GM18951 (cell line): ENCODE measurements around the gene ABL1.

Source experiments
- POLR2A ChIP-seq: IDR thresholded peaks from 4 replicates; pipeline ENCODE4 v1.6.1; 2011; ENCODE audit warnings: mild to moderate bottlenecking; ENCODE audit not compliant: insufficient read length, insufficient read depth; ENCODE audit errors: extremely low read depth
- in situ Hi-C: fragments of 300-500 bp; cut with MboI; formaldehyde crosslinking; loops from one replicate; pipeline ENCODE4 v1.12.0; 2022; ENCODE audit warnings: low sequenced_read_pairs, mixed read lengths, inconsistent platforms; ENCODE audit not compliant: unreplicated experiment

Gene ABL1

GRCh38 chr9:130835441-130836298 is 616 bp downstream of the ABL1 start:
- in situ Hi-C loops, result no loop called here
- TF ChIP-seq POLR2A, result peak; percentile 13

DNA sequence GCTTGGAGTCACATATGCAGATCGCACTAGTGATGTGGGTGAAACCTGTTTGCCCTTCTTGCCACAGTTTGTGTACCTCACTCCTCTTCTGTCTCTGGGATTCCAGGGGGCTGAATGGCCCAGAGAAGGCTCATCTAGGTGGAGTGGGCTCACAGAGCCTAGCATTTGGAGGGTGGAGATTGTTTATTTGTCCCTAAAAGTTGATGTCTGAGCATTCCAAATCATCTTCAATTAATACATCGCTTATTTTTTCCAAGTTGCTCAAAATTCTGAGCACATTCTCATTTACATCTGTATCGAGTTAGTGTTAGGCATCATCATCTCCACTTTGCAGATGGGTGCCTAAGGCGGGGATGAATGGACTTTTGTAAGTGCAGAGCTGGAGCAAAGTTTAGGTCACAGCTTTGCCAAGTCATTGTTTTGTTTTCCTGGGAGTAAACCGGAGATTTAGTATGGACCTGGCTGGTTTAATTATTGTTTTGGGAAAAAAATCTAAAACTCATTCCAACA is 2.0 kb downstream of the ABL1 start:
- in situ Hi-C loops, result no loop called here
- no peak for TF ChIP-seq POLR2A

DNA sequence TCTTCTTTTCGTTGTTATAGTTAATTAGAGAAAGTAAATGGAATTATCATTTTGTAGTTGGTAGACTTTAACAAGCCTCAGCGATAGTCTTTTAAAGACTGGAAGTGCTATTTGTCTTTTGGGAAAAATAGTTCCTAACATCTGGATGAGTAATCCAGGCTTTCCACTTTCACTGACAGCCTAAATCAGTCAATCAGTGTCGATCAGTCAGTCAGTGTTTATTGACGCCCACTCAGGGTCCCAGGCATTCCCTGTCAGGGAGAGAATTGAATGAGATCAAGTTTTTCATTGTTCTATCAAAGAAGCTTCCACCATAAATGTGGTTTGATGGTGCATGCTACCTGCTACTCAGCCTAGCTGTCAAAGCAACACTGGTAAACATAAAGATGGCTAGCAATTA is 2.6 kb downstream of the ABL1 start:
- no peak for TF ChIP-seq POLR2A
- in situ Hi-C loops, result no loop called here

GRCh38 chr9:130839132-130840111 is 4.4 kb downstream of the ABL1 start:
- no peak for TF ChIP-seq POLR2A
- in situ Hi-C loops, result loop anchor here (10.0 kb wide), 1 partner anchor 65 kb away; no protein-coding TSS in a partner anchor

DNA sequence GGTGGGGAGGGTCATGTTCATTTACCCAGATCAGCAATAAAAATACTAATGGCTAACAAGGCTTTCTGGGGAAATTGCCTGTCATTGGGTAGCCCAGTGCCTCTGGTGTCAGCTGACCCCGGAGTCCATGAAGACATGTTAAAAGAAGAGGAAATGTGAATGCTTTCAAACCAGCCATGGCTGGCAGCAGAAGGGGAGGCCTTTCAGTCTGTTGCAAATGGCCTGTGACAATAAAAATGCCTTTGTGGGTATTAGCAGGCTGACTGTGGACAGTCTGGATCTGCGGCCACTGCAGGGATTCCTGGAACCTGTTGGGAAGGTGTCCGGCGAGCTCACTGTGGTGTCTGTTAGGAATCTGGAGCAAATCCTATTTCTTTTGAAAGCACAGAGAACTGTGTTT is 7.5 kb downstream of the ABL1 start:
- in situ Hi-C loops, result loop anchor here (10.0 kb wide), 1 partner anchor 68 kb away; no protein-coding TSS in a partner anchor
- TF ChIP-seq POLR2A, result no peak

GRCh38 chr9:130843049-130843908 is 8.2 kb downstream of the ABL1 start:
- no peak for TF ChIP-seq POLR2A
- in situ Hi-C loops, result loop anchor here (10.0 kb wide), 1 partner anchor 68 kb away; no protein-coding TSS in a partner anchor

DNA sequence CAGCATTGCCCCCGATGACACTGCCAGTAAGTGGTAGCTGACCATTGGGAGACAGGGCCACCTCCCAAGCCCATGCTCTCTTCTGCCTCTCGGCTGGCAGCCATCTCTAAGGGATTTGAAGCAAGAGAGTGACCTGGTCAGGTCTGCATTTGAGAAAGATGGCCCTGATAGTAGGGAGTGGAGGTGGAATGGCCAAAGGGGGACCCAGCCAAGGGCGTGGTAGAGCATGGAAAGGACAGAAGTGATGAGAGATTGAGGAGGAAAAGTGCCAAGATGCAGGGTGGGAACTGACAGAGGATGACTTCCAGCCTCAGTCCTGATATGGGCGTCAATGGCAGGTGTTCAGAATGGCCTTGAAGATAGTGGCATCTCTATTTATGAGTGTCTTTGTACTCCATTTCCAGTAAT is 9.0 kb downstream of the ABL1 start:
- in situ Hi-C loops, result loop anchor here (10.0 kb wide), 1 partner anchor 69 kb away; no protein-coding TSS in a partner anchor
- TF ChIP-seq POLR2A, result no peak

- TF ChIP-seq POLR2A, result no peak
- in situ Hi-C loops, result loop anchor here (10.0 kb wide), 1 partner anchor 70 kb away; no protein-coding TSS in a partner anchor
Observed at GRCh38 chr9:130845254-130845653, 10.2 kb downstream of the ABL1 start.

DNA sequence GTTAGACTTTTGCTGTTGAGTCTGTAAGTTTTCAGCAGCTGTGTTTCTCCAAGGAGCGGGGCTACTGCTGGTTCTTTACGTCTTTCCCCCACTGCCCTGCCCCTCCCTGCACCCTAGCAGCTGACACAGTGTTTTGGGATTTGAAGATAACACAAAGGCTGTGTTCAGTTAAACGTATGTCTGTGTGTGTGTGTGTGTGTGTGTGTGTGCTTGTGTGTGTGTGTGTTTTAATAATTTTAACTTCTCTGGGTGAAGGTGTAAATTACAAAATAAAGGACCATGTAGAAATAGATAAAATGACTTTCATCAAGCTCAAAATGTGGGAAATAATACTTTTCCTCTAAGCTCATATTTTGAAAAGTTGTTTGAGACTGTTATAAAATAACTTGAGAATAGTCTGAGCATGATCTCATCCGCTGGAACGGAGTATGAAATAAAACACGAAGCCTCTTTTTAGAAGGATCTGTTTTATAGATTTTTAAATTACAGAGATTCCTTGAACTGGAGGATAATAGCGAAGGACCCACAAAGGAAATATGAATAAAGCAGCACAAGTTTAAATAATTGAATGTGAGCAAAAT is 10.9 kb downstream of the ABL1 start:
- TF ChIP-seq POLR2A, result no peak
- in situ Hi-C loops, result loop anchor here (10.0 kb wide), 1 partner anchor 71 kb away; no protein-coding TSS in a partner anchor

DNA sequence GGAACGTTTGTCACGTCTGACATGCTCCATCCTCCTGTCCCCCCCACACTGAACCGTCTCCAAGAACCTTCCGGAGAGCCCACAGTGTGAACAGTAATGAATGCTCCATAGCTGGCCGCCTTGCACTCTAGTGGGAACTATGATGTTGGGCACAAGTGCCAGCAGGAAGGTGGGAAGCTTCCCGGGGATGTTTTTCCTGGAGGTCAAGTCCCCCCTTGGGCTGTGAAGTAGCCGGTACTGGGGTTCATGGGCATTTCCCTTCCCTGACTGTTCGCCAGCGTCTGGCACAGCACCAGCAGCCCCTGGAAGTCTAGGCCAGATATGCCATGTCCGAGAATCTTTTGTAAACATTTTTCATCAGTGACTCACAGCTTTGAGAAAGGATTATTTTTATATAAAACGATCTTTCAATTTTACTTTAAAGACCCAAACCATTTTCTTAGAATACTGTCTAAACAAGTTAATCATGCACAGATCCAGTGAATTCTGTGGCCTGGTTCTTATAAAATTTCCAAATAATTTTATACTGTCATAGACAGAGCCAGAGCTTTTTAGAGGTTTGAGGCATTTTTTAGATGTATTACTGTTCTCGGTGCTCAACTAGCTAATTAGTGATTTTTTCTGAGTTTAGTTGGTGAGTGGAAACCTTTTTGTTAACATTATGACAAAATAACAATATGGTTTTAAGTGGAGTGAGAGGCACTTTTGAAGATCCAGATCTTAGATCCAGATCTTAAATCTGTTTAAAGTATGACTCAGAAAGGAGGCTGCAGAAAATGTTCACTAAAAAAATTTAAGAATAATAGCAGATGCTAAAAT is 11.6 kb downstream of the ABL1 start:
- TF ChIP-seq POLR2A, result no peak
- in situ Hi-C loops, result loop anchor here (10.0 kb wide), 1 partner anchor 72 kb away; no protein-coding TSS in a partner anchor

DNA sequence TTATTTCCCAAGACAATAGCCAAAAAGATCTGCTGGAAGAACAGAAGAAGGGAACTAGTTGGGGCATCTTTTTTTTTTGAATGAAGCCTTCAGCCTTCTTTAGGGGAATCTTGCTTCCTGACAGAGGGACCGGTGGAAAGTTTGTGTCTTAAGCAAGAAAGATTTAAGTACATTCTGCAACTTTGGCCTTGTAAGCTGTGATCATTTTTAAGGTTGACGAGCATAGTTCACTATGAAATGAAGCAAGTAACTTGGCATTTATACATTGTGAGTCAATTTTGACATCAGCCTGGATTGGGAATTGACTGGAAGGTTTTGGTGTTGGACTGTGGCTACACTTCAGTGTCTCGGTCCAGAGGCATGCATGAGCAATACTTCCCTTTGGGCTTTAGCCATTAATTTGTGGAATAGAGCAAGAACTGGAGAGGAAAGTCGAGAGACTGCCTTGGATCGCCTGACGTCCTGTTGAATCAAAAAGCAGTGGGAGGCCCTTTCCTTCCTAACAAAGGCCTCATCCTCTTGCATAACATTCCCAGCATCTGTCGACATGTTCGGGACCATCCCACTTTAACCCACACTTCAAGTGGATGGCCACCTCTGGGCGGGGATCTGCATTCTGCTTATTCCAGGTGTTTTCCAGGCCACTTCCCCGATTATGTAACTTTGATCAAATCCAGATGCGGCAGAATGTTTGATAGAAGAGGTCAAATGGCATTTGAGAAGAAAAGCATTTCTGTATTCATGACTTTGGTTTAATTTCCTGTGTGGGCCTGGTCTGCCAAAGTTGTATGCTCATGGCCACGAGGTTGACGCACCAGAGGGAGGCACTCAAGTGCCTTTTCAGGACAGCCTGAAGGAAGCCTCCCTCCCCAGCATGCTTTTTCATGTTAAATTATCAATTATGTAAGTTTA is 12.5 kb downstream of the ABL1 start:
- in situ Hi-C loops, result loop anchor here (10.0 kb wide), 1 partner anchor 73 kb away; no protein-coding TSS in a partner anchor
- TF ChIP-seq POLR2A, result no peak

GRCh38 chr9:130848514-130848913 is 13.5 kb downstream of the ABL1 start:
- in situ Hi-C loops, result loop anchor here (10.0 kb wide), 1 partner anchor 74 kb away; no protein-coding TSS in a partner anchor
